ENCODE data around the gene FAXDC2. TPM values are rescaled to one million over a fixed set of nuclear protein-coding genes. Genes with fewer than 3 reads are reported as not detected.

The FAXDC2 gene
- polyA plus RNA-seq, 1 donor (not counting 4 experiments of a cell fraction or from before 2014, with no cell fraction given) = 4.6 TPM

DNA sequence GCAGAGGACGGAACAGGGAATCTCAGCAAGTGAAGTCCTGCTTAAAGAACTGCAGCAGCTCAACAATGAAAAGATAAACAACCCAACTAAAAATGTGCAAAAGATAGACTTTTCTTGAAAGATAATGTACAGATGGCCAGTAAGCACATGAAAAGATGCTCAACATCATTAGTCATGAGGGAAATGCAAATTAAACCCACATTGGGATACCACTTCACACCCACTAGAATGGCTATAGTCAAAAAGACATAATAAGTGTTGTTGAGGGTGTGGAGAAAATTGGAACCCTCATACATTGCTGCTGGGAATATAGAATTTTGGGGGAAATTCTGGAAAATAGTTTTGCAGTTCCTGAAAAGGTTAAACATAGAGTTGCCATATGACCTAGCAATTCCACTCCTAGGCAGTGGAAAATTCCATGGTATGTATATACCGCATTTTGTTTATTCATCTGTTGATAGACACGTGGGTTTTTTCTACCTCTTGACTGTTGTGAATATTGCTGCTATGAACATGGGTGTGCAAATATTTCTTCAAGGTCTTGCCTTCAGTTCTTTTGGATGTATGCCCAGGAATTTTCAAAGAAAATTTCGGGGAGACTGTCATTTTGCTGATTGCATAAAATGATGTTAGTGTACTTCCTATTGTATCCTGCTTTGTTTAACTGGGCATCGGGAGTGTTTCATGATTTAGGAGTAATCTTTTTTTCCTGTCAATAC lies 15.2 kb upstream of the FAXDC2 start:
- Histone ChIP-seq H3K36me3 (ENCODE audit: control insufficient read depth in 2 of 2, extremely low read depth in 1 of 2, insufficient read depth in 2 of 2, low read length in 2 of 2) (peaks cover 8 to 34% of the 10 kb centered on the region in 2 experiments), H3K4me3 (ENCODE audit: control insufficient read depth in 2 of 3, extremely low read depth in 1 of 3, insufficient read depth in 2 of 3, low read depth in 1 of 3, low read length in 3 of 3) (no peak overlapping the region), H4K20me1 (ENCODE audit: control insufficient read depth, extremely low read depth, insufficient read depth, low read length) (peaks cover 2% of the 10 kb centered on the region), H3K27me3 (ENCODE audit: control insufficient read depth, extremely low read depth, insufficient read depth, low read length) (no peaks in the 10 kb centered on the region), H3K9me1 (ENCODE audit: control insufficient read depth, extremely low read depth, insufficient read depth, low read length) (no peaks in the 10 kb centered on the region), H3K4me2 (ENCODE audit: control insufficient read depth, extremely low read depth, insufficient read depth, low read depth, low read length) (no peak overlapping the region), H3K79me2 (ENCODE audit: control insufficient read depth, insufficient read depth, low read length) (peaks cover 48% of the 10 kb centered on the region), H3K27ac (ENCODE audit: control insufficient read depth, insufficient read depth, low read length) (no peak overlapping the region), H2AFZ (ENCODE audit: control insufficient read depth, low read length) (no peak overlapping the region), H3K9ac (ENCODE audit: control insufficient read depth, extremely low read depth, insufficient read depth, low read length) (no peak overlapping the region), H3K4me1 (ENCODE audit: control insufficient read depth, extremely low read depth, insufficient read depth, low read length) (peaks cover 1% of the 10 kb centered on the region), H3K9me3 (ENCODE audit: control insufficient read depth, low read depth, low read length) (no peaks in the 10 kb centered on the region)
- no peak for TF ChIP-seq EZH2 (IDR thresholded peaks at IDR 0.05; ENCODE audit: low read length)
- TF ChIP-seq, protein P1, sequence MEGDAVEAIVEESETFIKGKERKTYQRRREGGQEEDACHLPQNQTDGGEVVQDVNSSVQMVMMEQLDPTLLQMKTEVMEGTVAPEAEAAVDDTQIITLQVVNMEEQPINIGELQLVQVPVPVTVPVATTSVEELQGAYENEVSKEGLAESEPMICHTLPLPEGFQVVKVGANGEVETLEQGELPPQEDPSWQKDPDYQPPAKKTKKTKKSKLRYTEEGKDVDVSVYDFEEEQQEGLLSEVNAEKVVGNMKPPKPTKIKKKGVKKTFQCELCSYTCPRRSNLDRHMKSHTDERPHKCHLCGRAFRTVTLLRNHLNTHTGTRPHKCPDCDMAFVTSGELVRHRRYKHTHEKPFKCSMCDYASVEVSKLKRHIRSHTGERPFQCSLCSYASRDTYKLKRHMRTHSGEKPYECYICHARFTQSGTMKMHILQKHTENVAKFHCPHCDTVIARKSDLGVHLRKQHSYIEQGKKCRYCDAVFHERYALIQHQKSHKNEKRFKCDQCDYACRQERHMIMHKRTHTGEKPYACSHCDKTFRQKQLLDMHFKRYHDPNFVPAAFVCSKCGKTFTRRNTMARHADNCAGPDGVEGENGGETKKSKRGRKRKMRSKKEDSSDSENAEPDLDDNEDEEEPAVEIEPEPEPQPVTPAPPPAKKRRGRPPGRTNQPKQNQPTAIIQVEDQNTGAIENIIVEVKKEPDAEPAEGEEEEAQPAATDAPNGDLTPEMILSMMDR (optimal IDR thresholded peaks at IDR 0.05 in 1 of 3, IDR thresholded peaks at IDR 0.05 in 1 of 3, conservative IDR thresholded peaks at IDR 0.05 in 1 of 3; ENCODE audit: extremely low read depth in 1 of 3, insufficient read depth in 2 of 3, low read length in 3 of 3) = no peak
- dilution Hi-C loops (cut with MboI; ENCODE audit: extremely low pct_ligation_motif_present, low sequenced_read_pairs) = no loop called here
- no peak for FAIRE-seq
- DNase-seq (ENCODE audit: low read depth, low spot score) = no peak

DNA sequence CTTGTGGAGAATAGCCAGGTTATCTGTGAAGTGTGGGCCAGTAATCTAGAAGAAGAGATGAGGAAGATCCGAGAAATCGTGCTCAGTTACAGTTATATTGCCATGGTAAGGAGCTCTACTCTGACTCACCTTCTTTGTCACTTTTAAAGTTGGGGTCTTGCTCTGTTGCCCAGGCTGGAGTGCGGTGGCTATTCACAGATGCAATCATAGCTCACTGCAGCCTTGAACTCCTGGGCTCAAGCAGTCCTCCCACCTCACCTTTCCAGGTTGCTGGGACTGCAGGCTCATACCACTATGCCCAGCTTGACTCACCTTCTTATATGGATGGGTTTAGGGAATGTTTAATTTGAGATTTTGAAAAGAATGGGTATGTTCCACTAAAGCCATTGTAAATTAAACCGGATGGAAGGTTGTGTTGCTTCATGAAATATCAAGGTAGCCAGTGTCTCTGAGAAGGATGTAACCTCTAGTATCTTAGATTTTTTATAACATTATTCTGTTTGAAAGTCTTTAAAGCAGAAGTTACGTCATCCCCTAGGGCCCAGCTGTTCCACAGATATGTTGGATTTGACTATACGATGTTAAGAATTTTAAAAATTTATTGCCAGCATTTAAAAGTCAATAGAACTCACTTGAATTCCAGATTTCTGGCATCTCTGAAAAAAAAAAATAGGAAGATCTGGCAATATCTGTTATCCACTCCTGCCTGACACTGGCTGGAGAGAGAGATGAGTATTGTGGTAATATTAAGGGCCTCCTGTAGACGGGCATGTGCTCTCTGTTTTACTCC lies 13.1 kb upstream of the FAXDC2 start:
- H3K27ac ChIP-seq (ENCODE audit: control insufficient read depth, insufficient read depth, low read length) = no peak overlapping the region
- dilution Hi-C loops (cut with MboI; ENCODE audit: extremely low pct_ligation_motif_present, low sequenced_read_pairs) = no loop called here
- H2AFZ ChIP-seq (ENCODE audit: control insufficient read depth, low read length) = no peak overlapping the region
- peaks cover 12% of the 10 kb centered on the region for H3K4me1 ChIP-seq (ENCODE audit: control insufficient read depth, extremely low read depth, insufficient read depth, low read length)
- H3K27me3 ChIP-seq (ENCODE audit: control insufficient read depth, extremely low read depth, insufficient read depth, low read length) = no peaks in the 10 kb centered on the region
- DNase-seq (ENCODE audit: low read depth, low spot score) = no peak
- no peak overlapping the region for H3K9ac ChIP-seq (ENCODE audit: control insufficient read depth, extremely low read depth, insufficient read depth, low read length)
- H3K9me1 ChIP-seq (ENCODE audit: control insufficient read depth, extremely low read depth, insufficient read depth, low read length) = no peaks in the 10 kb centered on the region
- TF ChIP-seq EZH2 (IDR thresholded peaks at IDR 0.05; ENCODE audit: low read length) = no peak
- TF ChIP-seq, protein P1 (optimal IDR thresholded peaks at IDR 0.05 in 1 of 3, IDR thresholded peaks at IDR 0.05 in 1 of 3, conservative IDR thresholded peaks at IDR 0.05 in 1 of 3; ENCODE audit: extremely low read depth in 1 of 3, insufficient read depth in 2 of 3, low read length in 3 of 3) = no peak
- FAIRE-seq = no peak
- H3K36me3 ChIP-seq (ENCODE audit: control insufficient read depth in 2 of 2, extremely low read depth in 1 of 2, insufficient read depth in 2 of 2, low read length in 2 of 2) = peaks cover 5 to 22% of the 10 kb centered on the region in 2 experiments
- no peak overlapping the region for H3K4me2 ChIP-seq (ENCODE audit: control insufficient read depth, extremely low read depth, insufficient read depth, low read depth, low read length)
- peaks cover under 1% of the 10 kb centered on the region for H4K20me1 ChIP-seq (ENCODE audit: control insufficient read depth, extremely low read depth, insufficient read depth, low read length)
- no peak overlapping the region for H3K4me3 ChIP-seq (ENCODE audit: control insufficient read depth in 2 of 3, extremely low read depth in 1 of 3, insufficient read depth in 2 of 3, low read depth in 1 of 3, low read length in 3 of 3)
- peaks cover 67% of the 10 kb centered on the region for H3K79me2 ChIP-seq (ENCODE audit: control insufficient read depth, insufficient read depth, low read length)
- no peaks in the 10 kb centered on the region for H3K9me3 ChIP-seq (ENCODE audit: control insufficient read depth, low read depth, low read length)
